ACHN (cell line): Measurements from ENCODE around the gene TATDN2.

Experiments used
- DNase-seq: peaks from one replicate; pipeline ENCODE4 v3.0.0-alpha.2; 2015
- in situ Hi-C: cut with HindIII; loops from 2 replicates; pipeline ENCODE4 v1.10.0; 2017; ENCODE audit warnings: low sequenced_read_pairs, low pct_ligation_motif_present, low pct_unique_long_range_greater_than_20kb

TATDN2 gene

DNA sequence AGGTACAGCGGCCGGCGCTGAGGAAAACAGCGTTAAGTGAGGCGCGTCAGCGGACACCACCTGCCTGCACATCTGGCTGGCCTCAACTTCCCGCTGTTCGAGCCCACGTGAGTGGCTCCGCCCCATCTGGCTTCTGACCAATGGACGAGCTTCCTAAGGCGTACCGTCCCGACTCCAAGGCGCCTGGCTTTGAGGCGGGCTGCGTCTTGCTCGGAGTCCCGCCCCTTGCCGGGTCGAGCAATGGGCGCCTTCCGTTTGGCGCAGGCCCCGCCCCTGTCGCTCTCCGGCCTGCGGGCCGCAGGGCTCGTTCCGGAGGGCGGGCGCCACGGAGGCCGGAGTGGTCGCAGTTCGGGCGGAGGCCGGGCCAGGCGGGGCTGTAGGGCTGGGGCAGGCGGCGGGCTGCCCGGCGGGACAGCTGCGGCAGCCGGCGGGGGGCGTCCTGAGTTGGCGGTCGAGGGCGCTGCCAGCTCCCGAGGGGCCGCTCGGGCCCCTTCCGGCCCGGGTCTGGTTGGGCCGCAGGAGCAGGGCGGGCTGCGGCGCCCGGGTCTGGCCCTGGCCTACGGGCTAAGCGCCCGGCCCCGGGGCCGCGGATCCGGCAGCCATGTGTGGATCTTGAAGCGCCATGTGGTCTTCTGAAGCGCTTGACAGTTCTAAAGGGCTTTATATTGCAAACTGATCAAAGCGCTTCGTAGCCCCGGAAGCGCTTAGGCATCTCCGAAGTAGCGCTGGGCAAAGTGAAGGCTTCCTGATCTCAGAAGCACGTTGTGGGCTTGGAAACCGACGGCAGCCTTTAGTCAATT, at the start of gene TATDN2:
Gene TATDN2 (plus strand): TSS at position 276 of the 800 bp plus-strand sequence. CDS start 742 bp downstream, outside the sequence.
- peak; percentile 92 for DNase-seq
- in situ Hi-C loops, result no loop called here

DNA sequence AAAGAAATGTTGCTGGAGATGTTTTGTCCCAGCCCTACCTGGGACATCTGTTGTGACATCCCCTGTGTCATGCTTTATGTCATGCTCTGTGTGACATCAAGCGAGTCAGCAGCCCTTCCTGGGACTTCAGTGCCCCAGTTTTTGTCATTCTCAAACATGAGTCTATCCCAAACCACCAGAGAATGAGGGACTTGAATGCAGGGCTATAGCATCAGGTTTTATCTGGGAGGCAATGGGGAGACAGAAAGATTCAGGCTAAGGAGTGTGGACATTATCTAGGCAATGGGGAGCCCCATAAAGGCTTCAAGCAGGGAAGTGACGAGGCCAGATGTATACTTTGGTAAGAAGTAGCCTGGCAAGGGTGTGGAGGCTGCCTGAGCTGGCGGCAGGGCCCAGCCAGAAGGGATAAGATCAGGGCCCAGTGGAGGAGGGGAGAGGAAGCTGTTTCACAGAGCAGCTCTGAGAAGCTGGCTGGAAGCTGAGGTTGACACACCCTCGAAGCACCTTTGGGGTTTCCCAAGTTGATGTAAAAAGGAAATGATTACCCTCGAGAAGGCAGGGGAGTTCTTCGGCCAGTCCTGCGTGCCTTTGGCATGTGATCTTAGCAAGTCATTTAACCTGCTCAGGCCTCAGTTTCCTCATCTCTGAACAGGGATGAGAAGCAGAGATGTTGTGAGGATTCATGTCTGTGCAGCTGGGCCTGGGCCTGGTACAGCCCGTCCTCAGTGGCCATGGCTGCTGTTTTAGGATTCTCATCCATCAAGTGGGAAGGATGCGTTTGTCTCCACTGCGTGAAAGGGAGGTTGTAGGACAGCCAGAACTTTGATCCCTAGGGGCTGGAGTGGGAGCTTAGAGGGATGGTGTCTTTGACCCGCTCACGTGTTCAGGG, 49.3 kb upstream of the TATDN2 start:
- in situ Hi-C loops, result no loop called here
- DNase-seq, result peak; percentile 52

DNA sequence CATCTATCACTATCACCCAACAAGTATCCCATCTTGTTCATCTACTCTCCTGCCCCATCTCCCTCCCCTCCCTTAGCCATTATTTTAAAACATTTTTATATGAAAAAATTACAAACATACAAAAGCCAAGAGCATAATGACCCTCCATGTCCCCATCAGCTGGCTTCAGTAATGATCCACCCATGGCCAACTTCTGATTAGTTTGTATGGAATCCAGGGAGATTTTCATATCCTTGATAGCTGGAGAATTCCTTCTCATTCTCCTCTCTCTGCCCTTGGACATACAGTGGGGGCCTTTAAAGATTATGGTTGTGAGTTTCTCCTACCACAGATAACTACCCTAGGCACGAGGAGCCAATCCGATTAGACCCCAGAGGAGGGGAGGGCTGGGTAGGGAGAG, 43.3 kb upstream of the TATDN2 start:
- in situ Hi-C loops, result no loop called here
- no peak for DNase-seq

DNA sequence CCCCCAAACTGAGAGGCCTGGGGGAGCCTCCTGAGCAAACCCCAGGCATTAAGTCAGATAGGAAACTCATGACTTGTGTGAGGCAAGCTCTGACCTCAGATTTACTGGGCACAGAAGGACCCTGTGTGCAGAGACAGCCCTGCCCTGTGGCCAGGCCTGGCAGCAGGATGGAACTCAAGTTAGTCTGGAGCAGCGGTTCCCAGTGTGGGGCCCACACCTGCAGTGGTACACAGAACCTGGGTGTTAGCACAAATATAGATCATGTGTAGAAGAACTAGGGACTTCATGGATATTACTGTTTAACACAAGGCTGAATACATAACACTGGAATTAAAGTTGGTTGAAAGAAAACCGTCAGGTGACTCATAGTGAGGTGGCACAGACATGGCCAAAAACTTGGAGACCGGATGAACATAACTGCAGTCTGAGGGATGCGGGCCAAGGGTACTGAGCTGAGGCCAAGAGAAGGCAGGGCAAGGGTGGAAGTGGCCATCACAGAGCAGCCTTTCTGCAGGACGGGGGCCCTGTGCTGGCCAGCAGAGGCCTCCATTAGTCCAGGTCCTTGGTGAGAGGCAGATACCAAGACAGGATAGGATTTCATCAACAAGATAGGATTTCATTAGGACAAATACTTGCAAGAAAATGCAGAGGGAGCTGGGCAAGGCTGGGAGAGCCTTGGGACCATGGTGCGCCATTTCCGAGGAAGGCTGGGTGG, 42.7 kb upstream of the TATDN2 start:
- in situ Hi-C loops, result no loop called here

GRCh38 chr3:10206166-10206511, 42.1 kb upstream of the TATDN2 start:
- in situ Hi-C loops, result no loop called here

More for the DNA sequence above, 42.7 kb upstream of the TATDN2 start:
- DNase-seq, result peak; percentile 91

DNA sequence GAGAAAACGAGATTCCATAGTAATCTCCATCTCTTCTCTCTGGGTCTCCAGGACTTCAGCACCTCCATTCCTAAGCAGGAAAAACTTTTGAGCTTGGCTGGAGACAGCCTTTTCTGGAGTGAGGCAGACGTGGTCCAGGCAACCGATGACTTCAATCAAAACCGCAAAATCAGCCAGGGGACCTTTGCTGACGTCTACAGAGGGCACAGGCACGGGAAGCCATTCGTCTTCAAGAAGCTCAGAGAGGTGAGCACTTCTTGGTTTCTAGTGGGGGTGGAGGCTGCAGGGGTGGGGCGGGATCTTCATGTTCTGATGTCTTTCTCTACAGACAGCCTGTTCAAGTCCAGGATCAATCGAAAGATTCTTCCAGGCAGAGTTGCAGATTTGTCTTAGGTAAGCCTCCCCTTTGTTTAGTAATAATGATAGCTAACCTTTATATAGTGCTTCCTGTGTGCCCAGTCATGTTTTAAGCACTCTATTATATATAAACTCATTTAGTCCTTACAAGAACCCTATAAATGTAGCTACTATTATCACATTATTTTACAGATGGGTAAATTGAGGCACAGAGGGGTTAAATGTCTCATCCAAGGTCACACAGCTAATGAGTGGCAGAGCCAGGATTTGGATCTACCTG, 35.0 kb upstream of the TATDN2 start:
- in situ Hi-C loops, result no loop called here
- no peak for DNase-seq

More at GRCh38 chr3:10206166-10206511, 42.1 kb upstream of the TATDN2 start:
- no peak for DNase-seq

- DNase-seq, result no peak
- in situ Hi-C loops, result no loop called here
These were observed 32.5 kb upstream of the TATDN2 start for GRCh38 chr3:10215578-10216368.

DNA sequence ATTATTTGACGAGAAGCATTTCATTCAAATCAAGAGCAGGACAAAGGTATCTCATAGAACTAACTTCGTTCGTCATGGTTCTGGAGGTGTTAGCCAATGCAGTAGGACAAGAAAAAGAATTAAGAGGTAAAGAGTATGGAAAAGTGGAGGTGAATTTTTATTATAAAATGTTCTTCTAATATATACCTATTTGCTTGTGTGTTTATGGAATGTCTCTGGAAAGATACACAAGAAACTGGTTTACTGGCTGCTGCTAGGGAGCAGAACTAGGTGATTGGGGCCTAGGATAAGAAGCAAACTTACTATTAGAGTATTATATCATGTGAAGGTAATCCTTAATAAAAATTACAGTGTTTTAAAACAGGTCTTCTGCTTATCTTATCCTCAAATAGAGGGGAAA, 30.9 kb upstream of the TATDN2 start:
- DNase-seq, result no peak
- in situ Hi-C loops, result no loop called here

GRCh38 chr3:10219737-10220136, 28.5 kb upstream of the TATDN2 start:
- in situ Hi-C loops, result no loop called here

DNA sequence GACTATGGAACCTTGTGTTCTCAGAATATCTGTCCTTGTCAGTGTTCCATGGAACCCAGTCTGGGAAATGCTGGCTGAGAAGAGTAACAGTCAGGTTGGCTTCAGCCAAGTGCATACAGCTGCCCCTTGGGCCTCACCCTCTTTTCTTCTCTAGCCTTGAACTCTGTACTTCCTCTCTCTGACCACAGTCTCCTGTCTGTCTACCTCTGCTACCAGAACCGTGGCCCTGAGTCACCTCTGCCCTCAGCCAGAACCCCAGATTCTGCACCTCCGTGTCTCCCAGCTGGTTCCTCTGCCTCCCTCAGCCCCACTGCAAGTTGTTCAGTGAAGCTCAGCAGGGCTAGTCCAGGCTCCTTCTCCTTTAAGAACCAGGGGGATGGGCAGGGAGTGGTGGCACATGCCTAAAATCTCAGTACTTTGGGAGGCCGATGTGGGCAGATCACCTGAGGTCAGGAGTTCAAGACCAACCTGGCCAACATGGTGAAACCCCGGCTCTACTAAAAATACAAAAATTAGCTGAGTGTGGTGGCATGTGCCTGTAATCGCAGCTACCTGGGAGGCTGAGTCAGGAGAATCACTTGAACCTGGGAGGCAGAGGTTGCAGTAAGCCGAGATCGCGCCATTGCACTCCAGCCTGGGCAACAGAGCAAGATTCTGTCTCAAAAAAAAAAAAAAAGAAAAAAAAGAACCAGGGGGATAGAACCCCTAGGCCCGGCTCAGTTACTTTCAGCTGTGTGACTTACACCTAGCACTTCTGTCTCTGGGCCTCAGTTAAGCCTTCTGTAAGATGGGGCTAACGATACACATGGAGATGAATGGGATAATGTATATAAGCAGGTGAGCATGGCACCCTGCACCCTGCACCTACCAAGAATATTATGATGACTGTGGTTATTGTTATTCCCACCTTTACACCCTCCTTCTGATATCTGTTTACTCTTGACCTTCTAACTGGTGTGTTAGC, 24.3 kb upstream of the TATDN2 start:
- in situ Hi-C loops, result no loop called here
- no peak for DNase-seq

More at GRCh38 chr3:10219737-10220136, 28.5 kb upstream of the TATDN2 start:
- no peak for DNase-seq

GRCh38 chr3:10224794-10225665, 23.2 kb upstream of the TATDN2 start:
- in situ Hi-C loops, result no loop called here
- DNase-seq, result peak; percentile 72

- in situ Hi-C loops, result no loop called here
- no peak for DNase-seq
These were observed 22.0 kb upstream of the TATDN2 start for GRCh38 chr3:10226293-10226692.

DNA sequence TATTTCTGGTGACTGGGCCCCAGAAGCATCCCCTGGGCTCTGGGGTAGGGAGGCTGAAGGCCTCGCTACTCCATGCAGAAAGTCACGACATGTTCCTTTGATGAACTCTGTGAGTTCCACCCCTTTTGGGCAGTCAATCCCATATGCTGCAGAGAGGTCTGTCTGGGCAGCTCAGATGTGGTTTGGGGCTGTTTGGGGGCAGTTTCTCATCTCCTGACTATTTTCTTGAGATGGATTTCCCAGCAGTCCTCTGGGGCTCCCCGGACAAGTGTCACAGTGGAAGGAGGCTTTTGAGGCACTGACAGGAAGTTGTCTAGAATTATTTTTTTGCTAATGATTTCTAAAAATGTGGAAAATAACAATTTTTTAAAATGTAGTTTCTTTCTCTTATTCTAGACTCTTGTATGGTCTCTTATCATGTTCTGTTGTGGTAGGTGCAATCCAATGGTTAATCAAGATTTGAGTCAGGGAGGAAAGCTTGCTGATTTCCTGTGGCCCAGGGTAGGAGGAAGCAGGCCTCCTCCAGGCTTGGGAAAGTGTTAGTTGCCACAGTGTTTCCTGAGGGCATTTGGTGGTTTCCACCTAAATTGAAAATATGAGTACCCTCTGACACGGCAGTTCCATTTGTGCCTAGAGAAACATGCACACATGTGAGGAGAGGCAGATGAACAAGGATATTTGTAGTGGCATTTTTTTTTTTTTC, 19.9 kb upstream of the TATDN2 start:
- in situ Hi-C loops, result no loop called here
- DNase-seq, result no peak

GRCh38 chr3:10229576-10229975, 18.7 kb upstream of the TATDN2 start:
- DNase-seq, result no peak
- in situ Hi-C loops, result no loop called here

GRCh38 chr3:10232137-10232536, 16.1 kb upstream of the TATDN2 start:
- in situ Hi-C loops, result no loop called here
- no peak for DNase-seq
